HG03460 (cell line): ENCODE measurements around the gene TGFA.

Experiments used
- ATAC-seq: cut with Tn5 transposase; IDR thresholded peaks from one replicate; pipeline ENCODE4 v1.9.1; 2021; ENCODE audit not compliant: unreplicated experiment

The TGFA gene

DNA sequence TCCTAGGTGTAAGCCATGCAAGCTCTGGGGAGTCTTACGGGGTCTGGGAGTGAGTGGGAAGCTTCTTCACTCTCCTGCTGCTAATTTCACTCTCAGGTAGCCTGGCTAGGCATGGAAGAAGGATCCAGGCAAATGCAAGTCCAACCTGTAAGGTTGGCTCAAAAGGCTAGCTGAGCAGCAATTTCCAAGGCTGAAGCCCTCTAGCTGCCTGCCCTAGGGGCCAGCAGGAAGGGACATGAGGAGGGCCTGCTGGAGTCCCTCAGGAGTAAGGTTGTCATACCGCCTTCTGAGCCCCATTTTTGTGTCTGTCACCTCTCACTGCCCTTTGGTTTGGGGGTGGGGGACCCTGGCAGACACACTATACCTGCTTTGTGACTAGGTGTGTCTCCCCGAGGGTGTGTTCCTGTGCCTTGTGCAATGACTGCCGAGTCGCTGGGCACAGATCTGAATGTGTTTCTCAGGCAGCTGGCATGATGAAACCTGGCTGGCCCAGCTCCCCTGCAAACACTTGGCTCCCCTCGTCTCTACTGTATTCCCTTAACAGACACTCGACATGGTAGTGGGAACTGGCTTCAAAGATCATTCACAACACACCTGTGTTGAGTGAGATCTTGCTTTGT, 127.8 kb downstream of the TGFA start:
- no peak for ATAC-seq

GRCh38 chr2:70420740-70421139, 132.9 kb downstream of the TGFA start:
- no peak for ATAC-seq

- ATAC-seq: no peak
Observed at GRCh38 chr2:70420143-70420542, 133.5 kb downstream of the TGFA start.

DNA sequence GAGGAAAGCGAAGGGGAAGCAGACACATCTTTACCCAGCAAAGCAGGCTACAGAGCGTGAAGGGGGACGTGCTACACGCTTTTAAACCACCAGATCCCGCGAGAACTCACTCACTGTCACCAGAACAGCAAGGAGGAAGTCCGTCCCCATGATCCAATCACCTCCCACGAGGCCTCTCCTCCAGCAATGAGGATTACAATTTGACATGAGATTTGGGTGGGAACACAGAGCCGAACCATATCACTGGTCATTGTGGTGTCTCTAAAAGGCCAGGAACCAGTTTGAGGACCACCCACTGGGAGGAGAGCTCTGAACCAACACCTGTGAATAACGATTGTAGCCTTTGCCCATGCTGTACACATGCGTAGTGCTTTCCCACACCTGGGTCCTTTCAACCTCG, 135.1 kb downstream of the TGFA start:
- no peak for ATAC-seq

GRCh38 chr2:70417011-70417410, 136.6 kb downstream of the TGFA start:
- ATAC-seq: no peak

DNA sequence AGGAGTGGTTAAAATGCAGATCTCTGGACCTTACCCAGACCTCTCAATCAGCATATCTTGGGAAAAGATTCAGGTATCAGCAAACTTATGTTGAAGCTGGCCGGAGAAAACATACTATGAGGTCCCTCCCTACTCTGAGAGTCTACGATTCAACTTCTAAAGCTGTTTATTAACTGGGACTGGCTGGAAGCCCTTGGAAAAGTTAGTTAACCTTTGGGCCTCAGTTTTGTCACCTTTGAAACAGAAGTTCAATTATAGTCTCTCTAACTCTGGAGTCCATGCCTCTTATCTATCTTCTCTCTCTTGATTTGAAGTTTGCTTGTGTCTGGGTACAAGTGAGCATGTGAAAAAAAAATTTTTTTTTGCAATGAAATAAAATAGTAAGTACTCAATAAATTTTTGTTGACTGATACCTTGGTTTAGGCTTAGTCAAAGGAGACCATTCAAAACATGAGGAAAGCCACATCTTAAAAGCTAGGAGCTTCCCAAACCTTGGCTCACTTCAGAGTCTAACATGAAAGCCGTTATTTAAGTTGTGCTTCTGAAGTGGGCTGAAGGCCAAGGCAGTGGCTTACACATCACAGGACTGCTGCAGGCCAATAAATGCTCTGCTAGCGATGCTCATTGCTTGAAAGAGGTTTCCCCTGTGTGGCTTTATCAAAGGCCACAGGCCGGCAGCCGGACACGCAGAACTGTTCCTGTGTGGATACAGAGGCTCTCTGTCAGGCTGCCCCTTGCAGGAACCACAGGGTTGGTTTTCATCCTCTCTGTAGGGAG, 141.1 kb downstream of the TGFA start:
- no peak for ATAC-seq

GRCh38 chr2:70411483-70412125, 142.0 kb downstream of the TGFA start:
- no peak for ATAC-seq

DNA sequence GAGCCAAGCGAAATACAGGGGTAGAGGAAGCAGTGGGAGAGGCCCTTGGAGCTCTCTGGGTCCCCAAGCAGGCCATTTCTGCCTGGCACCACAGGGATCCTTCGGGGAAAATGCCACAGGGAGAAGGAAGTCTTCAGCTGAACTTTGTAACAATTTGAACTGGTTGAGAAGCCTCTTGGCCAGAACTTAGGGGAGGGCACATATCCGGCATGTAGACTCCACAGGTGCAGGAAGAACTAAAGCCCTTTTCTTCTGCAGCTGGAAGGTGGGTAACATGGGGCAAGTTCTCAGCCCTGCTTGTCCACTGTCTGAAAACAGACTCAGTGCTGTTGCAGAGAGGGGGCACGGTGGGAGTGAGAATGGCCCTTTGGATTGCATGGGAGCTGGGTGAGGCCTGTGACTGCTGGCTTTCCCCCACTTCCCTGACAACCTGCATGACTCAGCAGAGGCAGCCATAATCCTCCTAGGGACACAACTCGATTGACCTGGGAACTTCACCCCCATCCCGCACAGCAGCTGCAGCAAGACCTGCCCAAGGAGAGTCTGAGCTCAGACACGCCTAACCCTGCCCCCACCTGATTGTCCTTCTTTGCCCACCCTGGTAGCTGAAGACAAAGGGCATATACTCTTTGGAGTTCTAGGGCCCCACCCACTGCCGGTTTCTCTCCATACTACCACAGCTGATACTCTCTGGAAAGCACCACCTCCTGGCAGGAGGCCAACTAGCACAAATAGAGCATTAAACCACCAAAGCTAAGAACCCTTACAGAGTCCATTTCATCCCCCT, 150.2 kb downstream of the TGFA start:
- ATAC-seq: no peak

DNA sequence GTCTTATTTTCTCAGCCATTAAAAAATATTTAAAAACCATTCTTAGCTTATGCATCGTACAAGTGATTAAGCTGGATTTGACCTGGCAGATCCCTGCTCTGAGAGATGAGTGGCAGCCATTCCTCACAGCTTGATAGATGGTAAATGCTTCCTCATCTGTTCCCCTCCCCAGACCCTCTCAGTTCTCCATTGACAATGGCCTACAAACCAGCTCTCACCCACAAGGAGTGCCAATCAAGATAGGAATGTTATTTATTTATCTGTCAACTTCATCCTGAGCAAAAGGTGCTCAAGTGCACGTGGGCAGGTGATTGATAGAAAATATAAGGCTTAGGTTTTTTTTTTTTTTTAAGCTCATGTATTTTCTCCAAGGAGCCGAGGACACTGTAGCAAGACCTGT, 153.1 kb downstream of the TGFA start:
- ATAC-seq: no peak

DNA sequence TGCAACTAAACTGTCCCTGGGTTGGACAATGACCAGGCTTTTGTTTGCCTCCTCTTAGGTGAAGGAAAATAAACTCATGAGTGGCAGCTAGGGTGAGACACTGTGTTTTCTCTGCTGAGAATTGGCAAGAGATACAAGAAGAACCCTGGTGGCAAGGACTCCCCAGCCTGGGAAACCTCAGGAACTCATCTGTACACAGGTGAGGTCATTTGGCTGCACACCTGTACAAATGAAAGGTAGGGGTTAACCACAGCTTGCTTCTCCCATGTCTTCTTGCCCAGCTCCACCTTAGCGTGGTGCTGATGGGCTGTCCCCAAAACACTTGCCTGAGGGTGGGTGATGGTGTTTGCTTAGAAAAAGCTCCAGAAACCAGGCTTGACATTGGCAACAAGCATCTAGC, 154.6 kb downstream of the TGFA start:
- ATAC-seq: no peak
